ENCODE data around the gene DCTN3. TPM values are rescaled to one million over a fixed set of nuclear protein-coding genes. Genes with fewer than 3 reads are reported as not detected.

The DCTN3 gene
- total RNA-seq, 2 donors from 2014 or later, result 65.2 to 76.3 TPM

DNA sequence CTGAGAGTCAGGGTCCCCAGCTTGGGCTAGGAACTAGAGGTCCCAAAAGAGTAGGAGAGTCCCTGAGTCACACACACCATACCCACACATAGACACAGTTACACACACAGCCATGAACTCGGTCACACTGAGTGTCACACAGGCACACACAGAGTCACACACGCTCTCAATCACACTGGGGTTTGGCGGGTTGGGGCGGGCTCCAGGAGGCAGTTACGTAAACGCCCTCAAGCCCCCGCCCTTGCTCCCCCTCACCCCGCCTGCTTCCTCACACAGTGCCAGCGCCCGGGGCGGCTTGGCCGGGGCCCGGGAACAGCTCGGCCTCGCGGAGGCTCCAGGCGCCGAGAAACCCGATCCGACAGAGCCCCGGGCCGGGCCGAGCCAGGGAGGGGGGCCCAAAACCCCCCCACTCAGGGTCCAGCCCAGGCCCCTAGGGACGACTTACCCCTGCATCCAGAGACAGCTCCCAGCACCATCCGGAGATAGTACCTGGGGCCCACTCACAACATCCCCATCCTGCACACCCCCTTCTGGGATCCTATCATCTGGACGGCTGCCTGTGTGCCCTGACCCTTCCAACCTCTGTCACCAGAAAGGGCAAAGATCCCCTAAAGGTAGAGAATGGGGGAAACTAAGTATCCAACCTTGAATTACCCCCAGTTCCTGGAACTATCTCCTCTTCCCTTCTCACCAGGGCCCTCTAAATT, 27.2 kb downstream of the DCTN3 start:
- TF ChIP-seq, protein P1, sequence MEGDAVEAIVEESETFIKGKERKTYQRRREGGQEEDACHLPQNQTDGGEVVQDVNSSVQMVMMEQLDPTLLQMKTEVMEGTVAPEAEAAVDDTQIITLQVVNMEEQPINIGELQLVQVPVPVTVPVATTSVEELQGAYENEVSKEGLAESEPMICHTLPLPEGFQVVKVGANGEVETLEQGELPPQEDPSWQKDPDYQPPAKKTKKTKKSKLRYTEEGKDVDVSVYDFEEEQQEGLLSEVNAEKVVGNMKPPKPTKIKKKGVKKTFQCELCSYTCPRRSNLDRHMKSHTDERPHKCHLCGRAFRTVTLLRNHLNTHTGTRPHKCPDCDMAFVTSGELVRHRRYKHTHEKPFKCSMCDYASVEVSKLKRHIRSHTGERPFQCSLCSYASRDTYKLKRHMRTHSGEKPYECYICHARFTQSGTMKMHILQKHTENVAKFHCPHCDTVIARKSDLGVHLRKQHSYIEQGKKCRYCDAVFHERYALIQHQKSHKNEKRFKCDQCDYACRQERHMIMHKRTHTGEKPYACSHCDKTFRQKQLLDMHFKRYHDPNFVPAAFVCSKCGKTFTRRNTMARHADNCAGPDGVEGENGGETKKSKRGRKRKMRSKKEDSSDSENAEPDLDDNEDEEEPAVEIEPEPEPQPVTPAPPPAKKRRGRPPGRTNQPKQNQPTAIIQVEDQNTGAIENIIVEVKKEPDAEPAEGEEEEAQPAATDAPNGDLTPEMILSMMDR (IDR thresholded peaks at IDR 0.05), result no peak
- Histone ChIP-seq H3K27me3 (peaks cover 46% of the 10 kb centered on the region), H3K4me1 (peaks cover 18% of the 10 kb centered on the region), H3K27ac (no peak overlapping the region), H3K4me3 (no peak overlapping the region), H3K9me3 (no peaks in the 10 kb centered on the region), H3K36me3 (no peaks in the 10 kb centered on the region), H3K9ac (ENCODE audit: low read depth in 2 of 2, low read length in 2 of 2) (peak overlapping the region in 1 of 2 donors; percentile 1)
- intact Hi-C loops (cut with DNase I), result loop anchor here (5.0 kb wide), 2 partner anchors 156 to 186 kb away; no protein-coding TSS in a partner anchor
- peak; percentile 45 for DNase-seq

DNA sequence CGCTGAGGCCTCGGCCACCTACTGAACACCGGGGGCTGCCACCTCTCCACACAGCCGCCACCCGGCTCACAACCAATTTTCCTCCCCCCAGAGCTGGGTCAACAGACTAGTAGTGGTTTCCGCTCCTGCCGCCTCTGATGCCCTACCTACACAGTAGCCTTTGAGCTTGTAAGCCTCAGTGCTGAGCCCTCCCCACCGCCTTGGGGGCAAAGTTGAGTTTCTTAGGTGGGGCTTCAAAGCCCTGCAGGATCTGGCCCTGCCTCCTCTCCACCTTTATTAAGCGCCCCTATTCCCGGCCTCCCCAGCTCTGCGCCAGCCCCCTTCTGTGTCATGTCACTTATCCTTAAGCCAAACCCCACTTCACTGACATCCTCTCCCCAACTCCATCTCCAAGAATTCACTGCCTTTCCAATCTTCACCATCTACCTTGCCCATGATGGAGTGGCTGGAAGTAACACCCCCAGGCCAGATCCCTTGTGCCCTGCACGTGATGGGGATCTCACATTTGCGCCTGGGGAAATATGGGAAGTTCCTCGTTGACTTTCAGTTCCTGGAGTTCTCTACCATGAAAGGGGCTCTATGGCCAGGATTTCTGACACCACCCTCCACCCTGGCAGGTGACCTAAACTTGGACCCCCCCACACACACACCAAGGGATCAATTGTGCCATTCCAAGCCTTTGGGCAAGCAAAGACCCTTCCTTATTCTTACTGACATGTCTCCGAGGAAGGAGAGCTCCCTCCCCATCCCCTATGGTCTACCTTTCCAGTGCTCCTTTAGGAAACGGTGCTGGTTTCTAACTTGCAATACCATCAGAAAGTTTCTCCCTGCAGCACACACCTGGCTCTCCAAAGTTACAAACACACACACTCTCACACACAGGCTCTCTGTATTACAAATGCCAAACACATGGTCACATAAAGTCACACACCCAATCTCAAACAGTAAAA, 28.1 kb downstream of the DCTN3 start:
- H3K9ac ChIP-seq (ENCODE audit: low read depth in 2 of 2, low read length in 2 of 2), result no peak overlapping the region
- no peak overlapping the region for H3K27ac ChIP-seq
- no peak for DNase-seq
- no peaks in the 10 kb centered on the region for H3K36me3 ChIP-seq
- no peaks in the 10 kb centered on the region for H3K9me3 ChIP-seq
- peaks cover 53% of the 10 kb centered on the region for H3K27me3 ChIP-seq
- TF ChIP-seq, protein P1 (IDR thresholded peaks at IDR 0.05), result no peak
- no peak overlapping the region for H3K4me3 ChIP-seq
- intact Hi-C loops (cut with DNase I), result loop anchor here (2.0 to 5.0 kb wide), 3 partner anchors 43 to 185 kb away; no protein-coding TSS in a partner anchor
- peaks cover 18% of the 10 kb centered on the region for H3K4me1 ChIP-seq

DNA sequence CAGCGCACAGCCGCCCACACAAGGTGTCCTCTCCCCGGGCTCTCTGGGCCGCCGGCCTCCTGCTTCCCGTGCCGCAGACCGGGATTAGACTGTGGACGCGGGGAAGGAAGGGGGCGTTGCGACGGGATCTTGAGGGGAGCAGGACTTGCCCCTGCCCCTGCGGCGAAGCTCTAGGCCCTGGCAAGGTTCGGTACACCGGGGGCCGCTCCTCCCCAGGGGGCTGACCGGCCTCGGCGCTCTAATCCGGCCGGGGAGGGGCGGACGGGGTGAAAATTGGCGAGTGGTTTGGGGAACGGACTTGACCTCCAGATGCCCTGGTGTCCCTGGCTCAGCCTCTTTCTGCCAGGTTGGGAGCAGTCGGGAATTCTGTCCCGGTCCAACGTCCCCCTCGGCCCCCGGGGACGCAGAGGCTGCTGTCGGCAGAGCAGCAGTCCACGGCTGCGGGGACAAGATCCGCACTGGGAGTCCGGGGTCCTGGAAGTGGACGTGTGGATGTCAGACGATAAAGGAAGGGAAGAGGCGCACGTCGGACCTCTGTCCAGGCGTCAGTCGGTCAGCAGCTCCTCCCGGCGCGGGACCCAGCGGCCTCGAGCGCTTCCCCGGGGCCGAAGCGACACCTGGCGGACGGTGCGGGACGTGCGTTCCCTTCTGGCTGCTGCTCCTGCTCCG, 28.9 kb downstream of the DCTN3 start:
- Histone ChIP-seq H3K9me3 (no peaks in the 10 kb centered on the region), H3K27me3 (peaks cover 53% of the 10 kb centered on the region), H3K4me1 (peaks cover 18% of the 10 kb centered on the region), H3K36me3 (no peaks in the 10 kb centered on the region), H3K27ac (no peak overlapping the region), H3K9ac (ENCODE audit: low read depth in 2 of 2, low read length in 2 of 2) (no peak overlapping the region), H3K4me3 (peak overlapping the region; percentile 31)
- TF ChIP-seq, protein P1 (IDR thresholded peaks at IDR 0.05), result peak; percentile 89
- DNase-seq, result peak; percentile 89
- intact Hi-C loops (cut with DNase I), result loop anchor here (2.0 to 5.0 kb wide), 3 partner anchors 43 to 184 kb away; no protein-coding TSS in a partner anchor

DNA sequence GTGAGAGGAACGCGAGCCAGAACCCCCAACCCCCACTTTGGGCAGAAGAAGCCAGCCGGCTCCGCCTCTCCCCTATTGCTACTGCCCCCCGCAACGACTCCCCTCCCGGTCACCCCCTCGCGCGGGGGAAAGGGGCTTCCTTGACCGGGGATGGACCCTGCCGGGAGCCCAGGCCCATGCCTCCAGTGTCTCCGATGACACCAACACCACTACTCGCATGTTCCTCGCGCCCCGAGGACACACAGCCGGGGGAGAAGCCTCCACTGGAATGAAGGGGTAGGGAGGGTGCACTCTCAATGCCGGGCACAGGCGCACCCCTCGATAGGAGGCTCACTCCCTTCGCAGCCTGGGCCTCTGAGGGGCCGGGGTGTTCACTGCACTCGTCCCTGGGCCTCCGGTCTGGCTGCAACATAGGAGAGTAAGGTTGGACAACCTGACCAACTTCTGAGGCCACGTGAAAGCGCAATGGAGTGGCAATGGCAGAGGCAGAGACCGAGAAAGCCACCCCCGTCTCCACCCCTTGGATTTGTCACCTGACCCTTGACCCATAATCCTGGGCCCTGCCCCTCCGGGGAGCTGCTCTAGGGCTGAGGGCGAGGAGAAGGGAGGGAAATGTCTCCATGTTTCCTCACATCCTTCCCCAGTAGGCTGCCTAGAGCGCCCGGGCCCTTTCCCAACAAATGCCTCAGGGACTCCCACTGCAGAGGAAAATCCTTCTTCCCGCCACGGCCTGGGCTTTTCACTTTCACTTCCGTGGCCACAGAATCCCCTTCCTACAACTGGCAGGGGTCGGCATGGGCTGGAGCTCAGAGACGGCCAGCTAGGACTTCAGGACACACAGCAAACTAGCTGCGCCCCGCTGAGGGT, 29.7 kb downstream of the DCTN3 start:
- H3K27me3 ChIP-seq, result peaks cover 54% of the 10 kb centered on the region
- peaks cover 18% of the 10 kb centered on the region for H3K4me1 ChIP-seq
- H3K27ac ChIP-seq, result no peak overlapping the region
- peak overlapping the region in 1 of 2 donors; percentile 40 for H3K9ac ChIP-seq (ENCODE audit: low read depth in 2 of 2, low read length in 2 of 2)
- TF ChIP-seq, protein P1 (IDR thresholded peaks at IDR 0.05), result no peak
- DNase-seq, result peak; percentile 65
- intact Hi-C loops (cut with DNase I), result loop anchor here (2.0 to 5.0 kb wide), 3 partner anchors 42 to 183 kb away; no protein-coding TSS in a partner anchor
- H3K4me3 ChIP-seq, result peak overlapping the region; percentile 31
- H3K36me3 ChIP-seq, result no peaks in the 10 kb centered on the region
- H3K9me3 ChIP-seq, result no peaks in the 10 kb centered on the region
